OCI-LY7 (cell line): Measurements from ENCODE around the gene AAK1.

Source experiments
- CTCF ChIP-seq: fragments of 200-600 bp; sonication (generic); conservative IDR thresholded peaks from 2 replicates; pipeline ENCODE4 v1.5.1; 2014; ENCODE audit warnings: mild to moderate bottlenecking, antibody characterized with exemption, low read length, moderate library complexity, mixed read lengths
- EZH2phosphoT487 ChIP-seq: fragments of 200-600 bp; sonication (generic); IDR thresholded peaks from 2 replicates; pipeline ENCODE4 v1.6.1; 2018; ENCODE audit warnings: low read depth, borderline replicate concordance, mild to moderate bottlenecking, mixed run types, antibody characterized with exemption, low read length, moderate library complexity, mixed read lengths

- TF ChIP-seq CTCF (no peak), EZH2phosphoT487 (no peak)
Measured at GRCh38 chr2:69692424-69692823, 48.9 kb upstream of the AAK1 start.
